ENCODE data around the gene SFTA2. TPM values are rescaled to one million over a fixed set of nuclear protein-coding genes. Genes with fewer than 3 reads are reported as not detected.
A peak's percentile ranks its signal among the peaks of the same experiment; 100 is the strongest.

SFTA2 gene
- total RNA-seq (2011; cell fraction: chromatin; rRNA removed; ENCODE audit: low replicate concordance) = not detected in 2 replicates
- total RNA-seq (2011; cell fraction: nucleolus; rRNA removed) = not detected in 2 replicates
- not detected in 2 replicates for total RNA-seq (2011; cell fraction: nucleoplasm; rRNA removed)
- total RNA-seq (2014; rRNA removed) = not detected in 2 replicates
- not detected in 2 replicates for total RNA-seq (2014; rRNA removed; fragmentation: Illumina TruSeq; extraction: Trizol)
- not detected in 2 replicates for total RNA-seq (2015; rRNA removed; fragmentation: Illumina TruSeq; extraction: Trizol)
- total RNA-seq (2021) = 0.78 TPM in 1 of 2 replicates, not detected in the other
- not detected in 2 replicates for polyA plus RNA-seq (2011; rRNA removed)
- not detected in 2 replicates for polyA plus RNA-seq (2011; cell fraction: cytosol; rRNA removed)
- polyA plus RNA-seq (2011; cell fraction: nucleus; rRNA removed) = not detected in 2 replicates
- 0.17 TPM in 1 of 2 replicates, not detected in the other for polyA plus RNA-seq (2012)
- polyA plus RNA-seq (2014; fragmentation: Illumina TruSeq; extraction: Trizol) = not detected in 2 replicates
- not detected for polyA plus RNA-seq (2014; fragmentation: Nextera tagmentation; extraction: Ambion mirVana)
- polyA plus RNA-seq (2014; rRNA removed) = not detected in 2 replicates
- polyA minus RNA-seq (2011; rRNA and poly(A)+ RNA removed) = not detected in 2 replicates
- polyA minus RNA-seq (2011; cell fraction: cytosol; rRNA and poly(A)+ RNA removed) = not detected in 2 replicates
- not detected in 2 replicates for polyA minus RNA-seq (2011; cell fraction: nucleus; rRNA and poly(A)+ RNA removed)
- Bru-seq, nascent RNA = percentile 22 among the genes with signal in this experiment
- BruChase-seq, experiment 1, labeled RNA remaining after a 2-hour chase = percentile 18 among the genes with signal in this experiment
- percentile 1 among the genes with signal in this experiment for BruChase-seq, experiment 2, labeled RNA remaining after a 6-hour chase
- long read RNA-seq, experiment 1 = 0 reads
- long read RNA-seq, experiment 2 = 0 reads
- long read RNA-seq, experiment 3 = 0 reads

GRCh38 chr6:30931969-30932645, at the start of gene SFTA2:
Gene SFTA2 (minus strand): TSS chr6:30932170. CDS start chr6:30932096, 74 bp downstream.
- peaks cover 2 to 21% of the 10 kb centered on the region in 2 experiments; a peak in 2 of 5 replicates for H3K27me3 ChIP-seq (ENCODE audit: control insufficient read depth in 2 of 2, insufficient read depth in 2 of 2, low read length in 2 of 2)
- H3K79me2 ChIP-seq (ENCODE audit: control insufficient read depth, insufficient read depth, low read length) = no peaks in the 10 kb centered on the region
- TF ChIP-seq NCOA4 (IDR thresholded peaks at IDR 0.05; ENCODE audit: partially characterized antibody) = no peak
- TF ChIP-seq HSF4 (CRISPR knock-in tag; IDR thresholded peaks at IDR 0.05; ENCODE audit: borderline replicate concordance) = no peak
- TF ChIP-seq CBFA2T2 (conservative IDR thresholded peaks at IDR 0.05) = no peak
- TF ChIP-seq KHSRP (IDR thresholded peaks at IDR 0.05) = no peak
- TF ChIP-seq, protein P1, sequence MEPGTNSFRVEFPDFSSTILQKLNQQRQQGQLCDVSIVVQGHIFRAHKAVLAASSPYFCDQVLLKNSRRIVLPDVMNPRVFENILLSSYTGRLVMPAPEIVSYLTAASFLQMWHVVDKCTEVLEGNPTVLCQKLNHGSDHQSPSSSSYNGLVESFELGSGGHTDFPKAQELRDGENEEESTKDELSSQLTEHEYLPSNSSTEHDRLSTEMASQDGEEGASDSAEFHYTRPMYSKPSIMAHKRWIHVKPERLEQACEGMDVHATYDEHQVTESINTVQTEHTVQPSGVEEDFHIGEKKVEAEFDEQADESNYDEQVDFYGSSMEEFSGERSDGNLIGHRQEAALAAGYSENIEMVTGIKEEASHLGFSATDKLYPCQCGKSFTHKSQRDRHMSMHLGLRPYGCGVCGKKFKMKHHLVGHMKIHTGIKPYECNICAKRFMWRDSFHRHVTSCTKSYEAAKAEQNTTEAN (CRISPR knock-in tag; IDR thresholded peaks at IDR 0.05) = no peak
- no peak for TF ChIP-seq SIRT6 (IDR thresholded peaks at IDR 0.05; ENCODE audit: low read depth, low read length)
- TF ChIP-seq, protein P2, sequence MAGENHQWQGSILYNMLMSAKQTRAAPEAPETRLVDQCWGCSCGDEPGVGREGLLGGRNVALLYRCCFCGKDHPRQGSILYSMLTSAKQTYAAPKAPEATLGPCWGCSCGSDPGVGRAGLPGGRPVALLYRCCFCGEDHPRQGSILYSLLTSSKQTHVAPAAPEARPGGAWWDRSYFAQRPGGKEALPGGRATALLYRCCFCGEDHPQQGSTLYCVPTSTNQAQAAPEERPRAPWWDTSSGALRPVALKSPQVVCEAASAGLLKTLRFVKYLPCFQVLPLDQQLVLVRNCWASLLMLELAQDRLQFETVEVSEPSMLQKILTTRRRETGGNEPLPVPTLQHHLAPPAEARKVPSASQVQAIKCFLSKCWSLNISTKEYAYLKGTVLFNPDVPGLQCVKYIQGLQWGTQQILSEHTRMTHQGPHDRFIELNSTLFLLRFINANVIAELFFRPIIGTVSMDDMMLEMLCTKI (IDR thresholded peaks at IDR 0.05; ENCODE audit: partially characterized antibody) = no peak
- no peak for TF ChIP-seq TFAM (CRISPR knock-in tag; conservative IDR thresholded peaks at IDR 0.05)
- no peak for TF ChIP-seq E2F5 (CRISPR knock-in tag; IDR thresholded peaks at IDR 0.05)
- TF ChIP-seq ZC3H8 (IDR thresholded peaks at IDR 0.05) = no peak
- no peak for TF ChIP-seq MTA3 (IDR thresholded peaks at IDR 0.05; ENCODE audit: borderline replicate concordance)
- DNase-seq (ENCODE audit: extremely low read depth in 1 of 4, low spot score in 3 of 4) (no peak), ATAC-seq (no peak), FAIRE-seq (no peak)
- no peak within 1 kb of the TSS for H3K4me3 ChIP-seq
- no peak within 1 kb of the TSS for H3K27ac ChIP-seq (ENCODE audit: extremely low read depth, low read depth, low read length)
- no peaks in the 10 kb centered on the region; a peak in 2 of 5 replicates for H3K4me1 ChIP-seq (replicated peaks in 1 of 2; ENCODE audit: control insufficient read depth in 2 of 2, insufficient read depth in 2 of 2, low read length in 2 of 2)
- in situ Hi-C loops (cut with MboI) (no loop called here), intact Hi-C loops (cut with micrococcal nuclease) (no loop called here)
- peaks cover 4% of the 10 kb centered on the region; the same call in 1 of the 2 replicates for H3K9me3 ChIP-seq (replicated peaks; ENCODE audit: control insufficient read depth, insufficient read depth, low read depth, low read length)
- POLR2A ChIA-PET = interaction anchor here (1.0 to 1.5 kb wide), 2 partner anchors 11 to 13 kb away, joined by 3 to 6 read pairs; no protein-coding TSS in a partner anchor
- H3K36me3 ChIP-seq (ENCODE audit: control insufficient read depth, insufficient read depth, low read length) = no peaks in the 10 kb centered on the region
- peaks cover 2% of the 10 kb centered on the region; the same call in 1 of the 2 replicates for H4K20me1 ChIP-seq (replicated peaks; ENCODE audit: control insufficient read depth, insufficient read depth, low read length)
- CTCF ChIA-PET (ENCODE audit: low intra/inter-chr PET ratio) = no interaction called here
- H3K4me2 ChIP-seq (ENCODE audit: insufficient read depth, low read length) = no peak within 1 kb of the TSS
- BruUV-seq (replicated peaks) = no TSS peak
- H3K9me1 ChIP-seq (ENCODE audit: control insufficient read depth, insufficient read depth, low read length) = no peaks in the 10 kb centered on the region
- peak within 1 kb of the TSS in 1 of 2 experiments; percentile 56; a peak in 1 of 4 replicates for H3K9ac ChIP-seq (ENCODE audit: insufficient read depth in 1 of 2, low read depth in 2 of 2, low read length in 2 of 2)
- no peak within 1 kb of the TSS for H2AFZ ChIP-seq (ENCODE audit: low read depth, low read length)
- 11% methylated on average over 7 of the region's 7 CpGs for WGBS (ENCODE audit: insufficient coverage, low coverage, missing lambda C conversion rate)

Data from K562 (cell line).